ENCODE data around the gene IL2.

IL2 gene

GRCh38 chr4:122456231-122457116 lies at the start of gene IL2:
IL2 (minus strand) TSS chr4:122456725; CDS start chr4:122456440, 285 bp downstream.
- H3K27me3 Mint-ChIP-seq (ENCODE audit: low read depth) = no peaks in the 10 kb centered on the region
- H3K36me3 Mint-ChIP-seq (ENCODE audit: low read depth) = peaks cover 3% of the 10 kb centered on the region
- peak within 1 kb of the TSS; percentile 57 for H3K4me3 Mint-ChIP-seq
- DNase-seq (ENCODE audit: low spot score) = no peak
- peak within 1 kb of the TSS; percentile 56 for H3K27ac Mint-ChIP-seq
- no peaks in the 10 kb centered on the region for H3K9me3 Mint-ChIP-seq
- peaks cover 43% of the 10 kb centered on the region for H3K4me1 Mint-ChIP-seq (ENCODE audit: low read depth)

DNA sequence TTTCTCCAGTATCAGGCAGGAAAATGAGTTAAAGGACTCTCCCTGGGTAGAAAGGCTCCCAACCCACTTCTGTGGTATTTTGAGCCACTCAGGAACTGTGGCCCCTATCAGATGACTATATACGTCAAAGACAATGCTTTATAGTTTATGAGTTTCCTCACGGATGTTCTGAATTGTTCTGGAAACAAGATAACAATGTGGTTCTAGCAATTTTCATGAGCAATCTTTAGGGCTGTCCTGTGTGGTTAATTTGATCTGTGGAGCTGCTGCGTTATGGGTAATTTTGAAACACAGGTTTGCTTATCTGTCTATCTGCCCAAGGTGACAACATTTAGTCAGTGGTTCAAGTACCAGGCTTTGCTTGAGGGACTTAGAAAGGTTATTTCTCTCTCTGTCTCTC lies 46.7 kb upstream of the IL2 start:
- peak overlapping the region; percentile 21 for H3K4me3 Mint-ChIP-seq

GRCh38 chr4:122500852-122501501 lies 44.5 kb upstream of the IL2 start:
- Mint-ChIP-seq H3K27ac (no peak overlapping the region), H3K9me3 (peaks cover 7% of the 10 kb centered on the region), H3K4me1 (ENCODE audit: low read depth) (peaks cover 22% of the 10 kb centered on the region), H3K4me3 (no peak overlapping the region), H3K27me3 (ENCODE audit: low read depth) (peaks cover 34% of the 10 kb centered on the region), H3K36me3 (ENCODE audit: low read depth) (no peaks in the 10 kb centered on the region)
- DNase-seq (ENCODE audit: low spot score) = no peak

More for the DNA sequence above, 46.7 kb upstream of the IL2 start:
- Mint-ChIP-seq H3K9me3 (peaks cover 3% of the 10 kb centered on the region), H3K27me3 (ENCODE audit: low read depth) (peaks cover 50% of the 10 kb centered on the region), H3K36me3 (ENCODE audit: low read depth) (peaks cover 2% of the 10 kb centered on the region), H3K4me1 (ENCODE audit: low read depth) (peaks cover 38% of the 10 kb centered on the region), H3K27ac (no peak overlapping the region)
- DNase-seq (ENCODE audit: low spot score) = peak; percentile 63

DNA sequence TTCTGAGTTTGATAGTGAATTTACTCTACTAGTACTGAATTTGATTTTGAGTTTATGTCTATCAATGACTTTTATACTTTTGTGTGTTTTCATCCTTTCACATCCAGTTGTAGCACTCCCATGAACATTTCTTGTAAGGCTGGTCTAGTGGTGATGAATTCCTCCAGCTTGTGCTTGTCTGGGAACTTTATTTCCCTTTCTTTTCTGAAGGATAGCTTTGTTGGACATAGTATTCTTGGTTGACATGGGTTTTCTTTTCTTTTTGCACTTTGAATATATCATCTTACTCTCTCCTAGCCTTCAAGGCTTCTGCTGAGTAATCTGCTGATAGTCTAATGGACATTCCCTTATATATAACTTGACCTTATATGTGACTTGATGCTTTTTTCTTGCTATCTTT lies 32.5 kb upstream of the IL2 start:
- Mint-ChIP-seq H3K36me3 (ENCODE audit: low read depth) (peaks cover 2% of the 10 kb centered on the region), H3K4me3 (no peak overlapping the region), H3K4me1 (ENCODE audit: low read depth) (no peaks in the 10 kb centered on the region), H3K27me3 (ENCODE audit: low read depth) (peaks cover 7% of the 10 kb centered on the region), H3K9me3 (peaks cover 53% of the 10 kb centered on the region), H3K27ac (no peak overlapping the region)
- no peak for DNase-seq (ENCODE audit: low spot score)

- peaks cover 5% of the 10 kb centered on the region for H3K4me1 Mint-ChIP-seq (ENCODE audit: low read depth)
- H3K27ac Mint-ChIP-seq = no peak overlapping the region
- peaks cover 7% of the 10 kb centered on the region for H3K27me3 Mint-ChIP-seq (ENCODE audit: low read depth)
- H3K4me3 Mint-ChIP-seq = no peak overlapping the region
- no peaks in the 10 kb centered on the region for H3K36me3 Mint-ChIP-seq (ENCODE audit: low read depth)
- peaks cover 18% of the 10 kb centered on the region for H3K9me3 Mint-ChIP-seq
- DNase-seq (ENCODE audit: low spot score) = no peak
Measured at GRCh38 chr4:122483481-122483880, 27.0 kb upstream of the IL2 start.

DNA sequence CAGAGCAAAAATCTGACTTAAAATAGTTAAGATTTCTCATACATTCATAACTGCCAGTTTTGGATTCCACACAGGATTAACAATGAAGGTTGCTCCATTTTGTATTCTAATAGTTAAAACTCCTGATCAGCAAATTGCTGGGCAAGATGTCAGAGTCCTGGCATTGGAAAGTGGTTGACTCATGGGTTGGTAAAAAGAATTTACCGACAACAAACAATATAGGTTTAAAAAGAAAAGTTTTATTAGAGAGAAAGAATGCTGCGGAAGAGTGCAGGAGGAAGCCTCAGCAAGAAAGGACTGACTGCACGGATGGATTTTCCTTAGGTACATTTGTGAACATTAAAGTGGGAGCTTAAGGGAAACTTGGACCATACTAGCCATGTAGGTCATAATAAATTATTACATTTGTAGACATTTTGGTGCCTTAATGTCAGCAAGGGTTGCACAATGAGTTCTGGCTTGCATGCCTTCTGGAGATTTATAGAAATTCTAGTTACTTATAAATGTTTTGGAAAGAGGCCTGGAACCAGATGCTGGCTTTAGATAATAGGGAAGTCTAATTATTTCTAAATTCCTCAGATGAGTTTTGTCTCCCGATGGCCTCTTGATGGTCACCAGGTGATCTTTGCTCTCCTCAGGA lies 25.4 kb upstream of the IL2 start:
- no peak overlapping the region for H3K27ac Mint-ChIP-seq
- H3K4me3 Mint-ChIP-seq = no peak overlapping the region
- peaks cover 4% of the 10 kb centered on the region for H3K9me3 Mint-ChIP-seq
- H3K4me1 Mint-ChIP-seq (ENCODE audit: low read depth) = peaks cover 5% of the 10 kb centered on the region
- no peaks in the 10 kb centered on the region for H3K36me3 Mint-ChIP-seq (ENCODE audit: low read depth)
- no peak for DNase-seq (ENCODE audit: low spot score)
- H3K27me3 Mint-ChIP-seq (ENCODE audit: low read depth) = peaks cover 7% of the 10 kb centered on the region

GRCh38 chr4:122480655-122481487 lies 24.3 kb upstream of the IL2 start:
- peaks cover 3% of the 10 kb centered on the region for H3K27me3 Mint-ChIP-seq (ENCODE audit: low read depth)
- peaks cover 5% of the 10 kb centered on the region for H3K4me1 Mint-ChIP-seq (ENCODE audit: low read depth)
- no peaks in the 10 kb centered on the region for H3K36me3 Mint-ChIP-seq (ENCODE audit: low read depth)
- no peaks in the 10 kb centered on the region for H3K9me3 Mint-ChIP-seq
- H3K27ac Mint-ChIP-seq = no peak overlapping the region
- no peak for DNase-seq (ENCODE audit: low spot score)
- no peak overlapping the region for H3K4me3 Mint-ChIP-seq

DNA sequence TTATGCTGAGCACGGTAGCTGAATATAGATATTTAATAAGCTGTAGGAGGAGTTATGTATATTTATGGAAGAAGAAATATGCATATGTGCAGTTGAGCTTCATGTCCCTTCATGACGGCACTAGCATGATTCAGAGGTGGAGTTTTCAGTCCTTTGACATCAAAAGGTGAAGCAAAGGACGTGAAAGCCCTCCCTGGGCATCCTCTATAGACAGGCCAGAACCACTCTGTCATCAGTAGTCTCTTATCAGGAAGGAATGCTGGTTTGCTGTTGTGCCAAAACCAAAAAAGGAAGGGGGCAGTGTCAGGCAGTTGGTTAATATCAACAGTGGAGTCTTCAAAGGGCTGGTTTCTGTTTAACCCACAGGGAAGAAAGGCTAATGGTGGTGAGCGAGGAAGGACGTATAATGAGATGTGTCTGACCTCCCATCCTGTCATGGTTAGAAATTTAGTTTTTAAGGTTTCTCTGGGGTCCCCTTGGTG lies 23.5 kb upstream of the IL2 start:
- no peak overlapping the region for H3K4me3 Mint-ChIP-seq
- H3K36me3 Mint-ChIP-seq (ENCODE audit: low read depth) = no peaks in the 10 kb centered on the region
- H3K9me3 Mint-ChIP-seq = peaks cover 4% of the 10 kb centered on the region
- H3K27ac Mint-ChIP-seq = no peak overlapping the region
- DNase-seq (ENCODE audit: low spot score) = no peak
- no peaks in the 10 kb centered on the region for H3K27me3 Mint-ChIP-seq (ENCODE audit: low read depth)
- peaks cover 5% of the 10 kb centered on the region for H3K4me1 Mint-ChIP-seq (ENCODE audit: low read depth)

DNA sequence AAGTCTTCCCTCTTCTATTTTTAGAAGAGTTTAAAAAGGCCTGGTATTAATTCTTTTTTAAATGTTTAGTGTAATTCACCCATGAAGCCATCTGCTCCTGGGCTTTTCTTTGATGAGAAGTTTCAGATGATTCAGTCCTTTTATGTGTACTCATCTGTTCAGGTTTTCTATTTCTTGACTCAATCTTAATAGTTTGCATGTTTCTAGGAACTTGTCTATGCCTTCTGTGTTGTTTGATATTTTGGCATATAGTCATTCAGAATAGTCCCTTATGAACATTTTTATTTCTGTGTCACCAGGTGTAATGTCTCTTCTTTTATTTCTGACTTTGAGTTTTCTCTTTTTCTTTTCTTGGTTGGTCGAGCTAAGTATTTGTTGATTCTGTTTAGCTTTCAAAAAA lies 20.2 kb upstream of the IL2 start:
- peaks cover 5% of the 10 kb centered on the region for H3K4me1 Mint-ChIP-seq (ENCODE audit: low read depth)
- peaks cover 13% of the 10 kb centered on the region for H3K9me3 Mint-ChIP-seq
- DNase-seq (ENCODE audit: low spot score) = no peak
- H3K27ac Mint-ChIP-seq = no peak overlapping the region
- H3K4me3 Mint-ChIP-seq = no peak overlapping the region
- no peaks in the 10 kb centered on the region for H3K36me3 Mint-ChIP-seq (ENCODE audit: low read depth)
- H3K27me3 Mint-ChIP-seq (ENCODE audit: low read depth) = no peaks in the 10 kb centered on the region

DNA sequence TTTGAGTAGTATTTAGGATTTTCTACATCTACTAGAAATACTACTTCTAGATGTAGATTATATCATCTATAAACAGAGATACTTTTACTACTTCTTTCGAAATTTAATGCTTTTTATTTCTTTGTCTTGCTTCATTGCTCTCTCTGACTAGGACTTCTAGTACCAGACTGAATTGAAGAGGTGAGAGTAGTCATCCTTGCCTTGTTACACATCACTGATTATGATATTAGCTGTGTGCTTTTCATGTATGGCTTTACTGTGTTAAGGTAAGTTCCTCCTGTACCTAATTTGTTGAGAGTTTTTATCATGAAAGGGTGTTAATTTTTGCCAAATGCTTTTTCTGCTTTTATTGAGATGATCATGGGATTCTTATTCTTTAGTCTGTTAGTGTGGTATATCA lies 19.6 kb upstream of the IL2 start:
- H3K4me1 Mint-ChIP-seq (ENCODE audit: low read depth) = peaks cover 5% of the 10 kb centered on the region
- H3K27ac Mint-ChIP-seq = no peak overlapping the region
- no peak overlapping the region for H3K4me3 Mint-ChIP-seq
- H3K9me3 Mint-ChIP-seq = peaks cover 14% of the 10 kb centered on the region
- no peaks in the 10 kb centered on the region for H3K36me3 Mint-ChIP-seq (ENCODE audit: low read depth)
- DNase-seq (ENCODE audit: low spot score) = no peak
- no peaks in the 10 kb centered on the region for H3K27me3 Mint-ChIP-seq (ENCODE audit: low read depth)

DNA sequence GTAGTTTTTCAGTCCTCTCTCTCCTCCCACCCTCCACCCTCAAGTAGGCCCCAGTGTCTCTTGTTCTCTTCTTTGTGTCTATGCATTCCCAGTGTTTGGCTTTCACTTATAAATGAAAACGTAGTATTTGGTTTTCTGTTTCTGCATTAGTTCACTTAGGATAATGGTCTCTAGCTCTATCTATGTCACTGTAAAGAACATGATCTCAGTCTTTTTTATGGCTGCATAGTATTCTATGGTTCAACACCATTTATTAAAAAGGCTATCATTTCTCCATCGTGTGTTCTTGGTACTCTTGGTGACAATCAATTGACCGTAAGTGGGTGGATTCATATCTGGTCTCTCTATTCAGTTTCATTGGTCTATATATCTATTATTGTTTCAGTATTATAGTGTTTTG lies 18.7 kb upstream of the IL2 start:
- Mint-ChIP-seq H3K4me3 (no peak overlapping the region), H3K27ac (no peak overlapping the region), H3K4me1 (ENCODE audit: low read depth) (peaks cover 5% of the 10 kb centered on the region), H3K9me3 (peaks cover 15% of the 10 kb centered on the region), H3K27me3 (ENCODE audit: low read depth) (no peaks in the 10 kb centered on the region), H3K36me3 (ENCODE audit: low read depth) (no peaks in the 10 kb centered on the region)
- no peak for DNase-seq (ENCODE audit: low spot score)

GRCh38 chr4:122469457-122469856 lies 12.9 kb upstream of the IL2 start:
- no peak for DNase-seq (ENCODE audit: low spot score)
- Mint-ChIP-seq H3K4me1 (ENCODE audit: low read depth) (no peaks in the 10 kb centered on the region), H3K9me3 (peaks cover 33% of the 10 kb centered on the region), H3K4me3 (no peak overlapping the region), H3K27ac (no peak overlapping the region), H3K27me3 (ENCODE audit: low read depth) (no peaks in the 10 kb centered on the region), H3K36me3 (ENCODE audit: low read depth) (no peaks in the 10 kb centered on the region)

GRCh38 chr4:122458625-122459024 lies 2.1 kb upstream of the IL2 start:
- Mint-ChIP-seq H3K27me3 (ENCODE audit: low read depth) (no peaks in the 10 kb centered on the region), H3K4me3 (peak overlapping the region; percentile 81), H3K4me1 (ENCODE audit: low read depth) (peaks cover 35% of the 10 kb centered on the region), H3K9me3 (peaks cover 9% of the 10 kb centered on the region), H3K27ac (peak overlapping the region; percentile 26), H3K36me3 (ENCODE audit: low read depth) (peaks cover 8% of the 10 kb centered on the region)
- DNase-seq (ENCODE audit: low spot score) = peak; percentile 66

Data from T-helper 2 cell treated with Interferon-gamma antibody and Interleukin-4, amounts not matched to agents 5 μg/mL and 100 μg/mL, for 36 hours (primary cell).